22Rv1 (cell line): ENCODE results near the gene SYT9.
A peak's percentile ranks its signal among the peaks of the same experiment; 100 is the strongest.

ENCODE experiments used
- ZFX ChIP-seq: fragments of 450-650 bp; IDR thresholded peaks from 2 replicates; pipeline ENCODE4 v1.6.1; 2017; ENCODE audit warnings: antibody characterized with exemption, borderline replicate concordance
- TF ChIP-seq, protein P1 (sequence below): fragments of 450-650 bp; IDR thresholded peaks from 2 replicates; pipeline ENCODE4 v1.5.1; 2017; ENCODE audit warnings: mild to moderate bottlenecking

- TF ChIP-seq, protein P1, sequence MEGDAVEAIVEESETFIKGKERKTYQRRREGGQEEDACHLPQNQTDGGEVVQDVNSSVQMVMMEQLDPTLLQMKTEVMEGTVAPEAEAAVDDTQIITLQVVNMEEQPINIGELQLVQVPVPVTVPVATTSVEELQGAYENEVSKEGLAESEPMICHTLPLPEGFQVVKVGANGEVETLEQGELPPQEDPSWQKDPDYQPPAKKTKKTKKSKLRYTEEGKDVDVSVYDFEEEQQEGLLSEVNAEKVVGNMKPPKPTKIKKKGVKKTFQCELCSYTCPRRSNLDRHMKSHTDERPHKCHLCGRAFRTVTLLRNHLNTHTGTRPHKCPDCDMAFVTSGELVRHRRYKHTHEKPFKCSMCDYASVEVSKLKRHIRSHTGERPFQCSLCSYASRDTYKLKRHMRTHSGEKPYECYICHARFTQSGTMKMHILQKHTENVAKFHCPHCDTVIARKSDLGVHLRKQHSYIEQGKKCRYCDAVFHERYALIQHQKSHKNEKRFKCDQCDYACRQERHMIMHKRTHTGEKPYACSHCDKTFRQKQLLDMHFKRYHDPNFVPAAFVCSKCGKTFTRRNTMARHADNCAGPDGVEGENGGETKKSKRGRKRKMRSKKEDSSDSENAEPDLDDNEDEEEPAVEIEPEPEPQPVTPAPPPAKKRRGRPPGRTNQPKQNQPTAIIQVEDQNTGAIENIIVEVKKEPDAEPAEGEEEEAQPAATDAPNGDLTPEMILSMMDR, result peak; percentile 78
- TF ChIP-seq ZFX, result no peak
Observed at GRCh38 chr11:7278314-7278917, 26.7 kb downstream of the SYT9 start.
